Measurements from ENCODE around the gene ACTL6A. TPM values are rescaled to one million over a fixed set of nuclear protein-coding genes. Genes with fewer than 3 reads are reported as not detected.

The ACTL6A gene
- total and polyA plus RNA-seq, 7 donors: 28.8 to 65.7 (median 38.6) TPM

GRCh38 chr3:179630753-179631451 is 68.2 kb downstream of the ACTL6A start:
- Histone ChIP-seq H3K27me3 (no peaks in the 10 kb centered on the region), H3K9me3 (no peaks in the 10 kb centered on the region), H3K27ac (no peak overlapping the region), H3K4me3 (no peak overlapping the region), H3K36me3 (peaks cover 0 to 5% (median 0%) of the 10 kb centered on the region in 4 donors), H3K4me1 (no peaks in the 10 kb centered on the region)
- no peak for DNase-seq
- 78 to 82% methylated on average over 3 of the region's 3 CpGs for WGBS, 2 donors
- no peak for TF ChIP-seq EP300 (IDR thresholded peaks at IDR 0.05)
- TF ChIP-seq POLR2A (IDR thresholded peaks at IDR 0.05): no peak
- TF ChIP-seq POLR2AphosphoS5 (IDR thresholded peaks at IDR 0.05): no peak
- no peak for TF ChIP-seq CTCF (IDR thresholded peaks at IDR 0.05)
- intact Hi-C loops (cut with DNase I): no loop called here

Small RNAs within 50 kb of the gene (small RNA-seq; reads per million reads assigned to genes)
- 0 reads per million in 3 donors for gene AC090425.1
- gene RF01210: 0 reads per million in 3 donors

Other genes starting within 250 kb of the ACTL6A start
- 10 to 100 TPM; 48.7 to 75.9 (median 65.8) TPM for gene ZNF639, start 239.9 kb upstream of the ACTL6A start, total RNA-seq
- gene ZNF639, start 239.9 kb upstream of the ACTL6A start, polyA plus RNA-seq: 10 to 100 TPM; 16.4 to 22.8 (median 18.5) TPM
- gene MFN1, start 215.2 kb upstream of the ACTL6A start, total RNA-seq: 10 to 100 TPM; 27.6 to 42.1 (median 37.0) TPM
- 10 to 100 TPM in 1 of 3 donors, 1 to 10 TPM in 2; 8.6 to 15.4 (median 9.6) TPM for gene MFN1, start 215.2 kb upstream of the ACTL6A start, polyA plus RNA-seq
- gene GNB4, start 111.5 kb upstream of the ACTL6A start, total RNA-seq: 10 to 100 TPM; 32.5 to 44.3 (median 37.4) TPM
- gene GNB4, start 111.5 kb upstream of the ACTL6A start, polyA plus RNA-seq: 1 to 10 TPM; 3.6 to 7.9 (median 4.4) TPM
- 10 to 100 TPM; 26.0 to 58.5 (median 29.0) TPM for gene MRPL47, start 41.7 kb downstream of the ACTL6A start, total RNA-seq
- gene MRPL47, start 41.7 kb downstream of the ACTL6A start, polyA plus RNA-seq: 10 to 100 TPM; 45.6 to 57.8 (median 55.7) TPM
- 100 to 1,000 TPM; 107 to 216 (median 193) TPM for gene NDUFB5, start 41.9 kb downstream of the ACTL6A start, total RNA-seq
- 100 to 1,000 TPM; 106 to 184 (median 147) TPM for gene NDUFB5, start 41.9 kb downstream of the ACTL6A start, polyA plus RNA-seq
- 10 to 100 TPM in 1 of 4 donors, 1 to 10 TPM in 3; 7.2 to 11.1 (median 8.5) TPM for gene USP13, start 90.1 kb downstream of the ACTL6A start, total RNA-seq
- 1 to 10 TPM in 2 of 3 donors, under 1 TPM in 1; 0.69 to 2.3 (median 1.2) TPM for gene USP13, start 90.1 kb downstream of the ACTL6A start, polyA plus RNA-seq